Sigmoid colon (tissue), 3 donors: Measurements from ENCODE around the gene DIO3.

ENCODE experiments used
- CTCF ChIP-seq, 4 experiments: fragments of 450-650 bp in 3 of 4; fragments of 200-600 bp in 1 of 4; IDR thresholded peaks; one replicate each; pipeline ENCODE4 v1.5.1; 2016 to 2019; ENCODE audit warnings: antibody characterized with exemption in 4 of 4, mild to moderate bottlenecking in 3 of 4, moderate library complexity in 2 of 4
- POLR2A ChIP-seq, 2 donors: fragments of 450-650 bp; IDR thresholded peaks; one replicate each; pipeline ENCODE4 v1.6.1; 2016; ENCODE audit warnings: antibody characterized with exemption in 2 of 2, mild to moderate bottlenecking in 2 of 2, moderate library complexity in 2 of 2

DNA sequence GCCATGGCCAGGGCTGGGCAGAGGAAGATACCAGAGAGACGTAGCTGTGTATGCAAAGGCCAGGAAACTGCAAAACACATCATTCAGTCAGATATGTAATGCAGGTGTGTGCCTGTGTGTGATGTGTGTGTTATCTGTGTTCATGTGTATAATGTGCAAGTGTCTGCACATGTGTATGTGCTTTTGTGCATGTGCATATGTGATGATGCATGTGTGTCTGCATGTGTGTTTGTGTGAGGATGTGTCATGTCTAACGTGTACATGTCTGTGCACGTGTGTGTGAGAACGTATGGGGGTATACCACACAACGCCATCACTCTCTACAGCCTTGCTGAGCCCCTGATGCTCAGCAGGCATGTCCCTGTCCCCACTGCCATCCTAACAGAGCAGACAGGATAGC is 9.7 kb downstream of the DIO3 start:
- TF ChIP-seq CTCF (IDR thresholded peaks at IDR 0.05) = no peak
- no peak for TF ChIP-seq POLR2A (IDR thresholded peaks at IDR 0.05)
